HEK293T (cell line): ENCODE results near the gene OPCML.

Experiments used
- CTCF ChIA-PET: fragments of 350-600 bp; formaldehyde crosslinking; extraction: SDS; loops from one replicate; lab custom pipeline; 2021; ENCODE audit warnings: antibody characterized with exemption, inconsistent platforms; lab: Yijun Ruan, JAX
- POLR2A ChIA-PET: fragments of 350-600 bp; formaldehyde crosslinking; extraction: SDS; loops from one replicate; lab custom pipeline; 2020; ENCODE audit warnings: antibody characterized with exemption, inconsistent platforms; lab: Yijun Ruan, JAX
- DNase-seq: peaks from one replicate; pipeline ENCODE4 v3.0.0; 2012; ENCODE audit warnings: mixed read lengths; ENCODE audit errors: extremely low spot score
- ARNT ChIP-seq: fragments of 450-650 bp; IDR thresholded peaks from 2 replicates; pipeline ENCODE4 v1.6.1; 2017; ENCODE audit warnings: mild to moderate bottlenecking
- BHLHE40 ChIP-seq: fragments of 450-650 bp; IDR thresholded peaks from 2 replicates; pipeline ENCODE4 v1.6.1; 2016; ENCODE audit warnings: mild to moderate bottlenecking, moderate library complexity, borderline replicate concordance
- CTBP1 ChIP-seq: fragments of 450-650 bp; IDR thresholded peaks from 2 replicates; pipeline ENCODE4 v1.6.1; 2016; ENCODE audit warnings: borderline replicate concordance
- ELF4 ChIP-seq: fragments of 450-650 bp; IDR thresholded peaks from 2 replicates; pipeline ENCODE4 v1.6.1; 2017; ENCODE audit warnings: antibody characterized with exemption
- FOXA1 ChIP-seq: fragments of 450-650 bp; IDR thresholded peaks from 2 replicates; pipeline ENCODE4 v1.6.1; 2016; ENCODE audit warnings: mild to moderate bottlenecking
- FOXK2 ChIP-seq: fragments of 450-650 bp; IDR thresholded peaks from 2 replicates; pipeline ENCODE4 v1.6.1; 2016; ENCODE audit warnings: mild to moderate bottlenecking
- FOXM1 ChIP-seq: fragments of 450-650 bp; IDR thresholded peaks from 2 replicates; pipeline ENCODE4 v1.6.1; 2017; ENCODE audit warnings: mild to moderate bottlenecking, borderline replicate concordance
- HDGF ChIP-seq: fragments of 450-650 bp; IDR thresholded peaks from 2 replicates; pipeline ENCODE4 v1.6.1; 2017; ENCODE audit warnings: antibody characterized with exemption, borderline replicate concordance
- L3MBTL2 ChIP-seq: fragments of 450-650 bp; conservative IDR thresholded peaks from 2 replicates; pipeline ENCODE4 v1.6.1; 2016; ENCODE audit warnings: mild to moderate bottlenecking
- LEF1 ChIP-seq: fragments of 450-650 bp; IDR thresholded peaks from 2 replicates; pipeline ENCODE4 v1.6.1; 2017; ENCODE audit warnings: mild to moderate bottlenecking, borderline replicate concordance
- NFRKB ChIP-seq: fragments of 450-650 bp; IDR thresholded peaks from 2 replicates; pipeline ENCODE4 v1.6.1; 2016; ENCODE audit warnings: mild to moderate bottlenecking, moderate library complexity
- PKNOX1 ChIP-seq: fragments of 450-650 bp; IDR thresholded peaks from 2 replicates; pipeline ENCODE4 v1.6.1; 2016
- SP1 ChIP-seq: fragments of 450-650 bp; IDR thresholded peaks from 2 replicates; pipeline ENCODE4 v1.6.1; 2017
- SUZ12 ChIP-seq: fragments of 450-650 bp; IDR thresholded peaks from 2 replicates; pipeline ENCODE4 v1.6.1; 2016; ENCODE audit warnings: mild to moderate bottlenecking
- TARDBP ChIP-seq: fragments of 450-650 bp; IDR thresholded peaks from 2 replicates; pipeline ENCODE4 v1.6.1; 2016
- ZNF384 ChIP-seq: fragments of 450-650 bp; IDR thresholded peaks from 2 replicates; pipeline ENCODE4 v1.6.1; 2016

Gene OPCML

GRCh38 chr11:132844956-132845696 is 687.2 kb downstream of the OPCML start:
- DNase-seq, result no peak
- TF ChIP-seq SUZ12, result no peak
- no peak for TF ChIP-seq FOXA1
- no peak for TF ChIP-seq FOXM1
- TF ChIP-seq ZNF384, result no peak
- no peak for TF ChIP-seq L3MBTL2
- no peak for TF ChIP-seq HDGF
- TF ChIP-seq BHLHE40, result no peak
- ChIA-PET CTCF (no interaction called here), POLR2A (no interaction called here)

GRCh38 chr11:132840660-132841059 is 691.6 kb downstream of the OPCML start:
- DNase-seq, result no peak
- ChIA-PET CTCF (no interaction called here), POLR2A (no interaction called here)
- TF ChIP-seq FOXK2 (no peak), TARDBP (no peak), ZNF384 (no peak)

- DNase-seq, result no peak
- no peak for TF ChIP-seq PKNOX1
- TF ChIP-seq LEF1, result no peak
- TF ChIP-seq L3MBTL2, result no peak
- TF ChIP-seq FOXA1, result no peak
- no peak for TF ChIP-seq BHLHE40
- no peak for TF ChIP-seq FOXK2
- TF ChIP-seq CTBP1, result no peak
- no peak for TF ChIP-seq HDGF
- TF ChIP-seq ZNF384, result no peak
- TF ChIP-seq NFRKB, result no peak
- TF ChIP-seq SP1, result no peak
- no peak for TF ChIP-seq TARDBP
- no peak for TF ChIP-seq ARNT
- no peak for TF ChIP-seq FOXM1
- TF ChIP-seq SUZ12, result no peak
- TF ChIP-seq ELF4, result no peak
- CTCF ChIA-PET, result no interaction called here
- POLR2A ChIA-PET, result no interaction called here
These were observed 692.1 kb downstream of the OPCML start for GRCh38 chr11:132840191-132840590.

GRCh38 chr11:132839236-132839945 is 692.9 kb downstream of the OPCML start:
- CTCF ChIA-PET, result no interaction called here
- POLR2A ChIA-PET, result no interaction called here
- no peak for TF ChIP-seq SP1
- no peak for TF ChIP-seq SUZ12
- no peak for TF ChIP-seq NFRKB
- no peak for TF ChIP-seq LEF1
- no peak for TF ChIP-seq PKNOX1
- TF ChIP-seq BHLHE40, result no peak
- no peak for TF ChIP-seq ELF4
- no peak for DNase-seq

- no peak for TF ChIP-seq FOXK2
- TF ChIP-seq HDGF, result no peak
- no peak for TF ChIP-seq L3MBTL2
- TF ChIP-seq ELF4, result no peak
- TF ChIP-seq LEF1, result no peak
- TF ChIP-seq FOXM1, result no peak
- TF ChIP-seq ZNF384, result no peak
- POLR2A ChIA-PET, result no interaction called here
- no peak for DNase-seq
- CTCF ChIA-PET, result no interaction called here
These were observed 693.7 kb downstream of the OPCML start for GRCh38 chr11:132838627-132839026.

GRCh38 chr11:132831272-132831671 is 701.0 kb downstream of the OPCML start:
- TF ChIP-seq FOXK2 (no peak), SUZ12 (no peak), L3MBTL2 (no peak), FOXM1 (no peak), FOXA1 (no peak), ARNT (no peak), TARDBP (no peak), CTBP1 (no peak), PKNOX1 (no peak), LEF1 (no peak), NFRKB (no peak), ELF4 (no peak), ZNF384 (no peak), SP1 (no peak), BHLHE40 (no peak), HDGF (no peak)
- CTCF ChIA-PET, result no interaction called here
- POLR2A ChIA-PET, result no interaction called here
- no peak for DNase-seq
